Neural crest cell (in vitro differentiated cells): ENCODE data around the gene KCTD4. TPM values are rescaled to one million over a fixed set of nuclear protein-coding genes. Genes with fewer than 3 reads are reported as not detected.

Experiments
- DNase-seq: peaks from one replicate; pipeline ENCODE4 v3.0.0; 2021; ENCODE audit warnings: low read depth, mixed read lengths, low spot score
- H3K27ac Mint-ChIP-seq: one replicate; pipeline ENCODE4 v1.8.0; 2021; ENCODE audit warnings: mild to moderate bottlenecking, mixed read lengths; ENCODE audit not compliant: unreplicated experiment
- H3K27me3 Mint-ChIP-seq: 2 replicates; pipeline ENCODE4 v1.8.0; 2021; ENCODE audit warnings: low read depth, mild to moderate bottlenecking, mixed read lengths
- H3K36me3 Mint-ChIP-seq: 2 replicates; pipeline ENCODE4 v1.8.0; 2021; ENCODE audit warnings: low read depth, mild to moderate bottlenecking, mixed read lengths
- H3K4me1 Mint-ChIP-seq: 2 replicates; pipeline ENCODE4 v1.8.0; 2021; ENCODE audit warnings: mixed read lengths
- H3K4me3 Mint-ChIP-seq: one replicate; pipeline ENCODE4 v1.8.0; 2021; ENCODE audit warnings: mild to moderate bottlenecking, mixed read lengths
- H3K9me3 Mint-ChIP-seq: 2 replicates; pipeline ENCODE4 v1.8.0; 2021; ENCODE audit warnings: mixed read lengths
- CTCF ChIP-seq: fragments of 200-600 bp; sonication (generic); conservative IDR thresholded peaks from 2 replicates; pipeline ENCODE4 v1.5.0; 2021; ENCODE audit warnings: antibody characterized with exemption, mild to moderate bottlenecking
- total RNA-seq: library from RNA; stranded (reverse); gene quantifications from 2 replicates; pipeline ENCODE4 v1.2.1, GENCODE V29; 2021

Gene KCTD4
- total RNA-seq, 1 donor from 2014 or later, result not detected

GRCh38 chr13:45207319-45207718 lies 6.5 kb upstream of the KCTD4 start:
- TF ChIP-seq CTCF, result no peak
- no peak for DNase-seq
- Mint-ChIP-seq H3K4me1 (no peaks in the 10 kb centered on the region), H3K4me3 (no peak overlapping the region), H3K27me3 (no peaks in the 10 kb centered on the region), H3K27ac (no peak overlapping the region), H3K9me3 (no peaks in the 10 kb centered on the region), H3K36me3 (peaks cover 7% of the 10 kb centered on the region)

GRCh38 chr13:45206340-45206739 lies 5.5 kb upstream of the KCTD4 start:
- Mint-ChIP-seq H3K36me3 (peaks cover 8% of the 10 kb centered on the region), H3K4me3 (no peak overlapping the region), H3K27me3 (no peaks in the 10 kb centered on the region), H3K9me3 (no peaks in the 10 kb centered on the region), H3K27ac (no peak overlapping the region), H3K4me1 (no peaks in the 10 kb centered on the region)
- no peak for TF ChIP-seq CTCF
- DNase-seq, result no peak

- no peaks in the 10 kb centered on the region for H3K9me3 Mint-ChIP-seq
- H3K27ac Mint-ChIP-seq, result no peak overlapping the region
- no peaks in the 10 kb centered on the region for H3K4me1 Mint-ChIP-seq
- DNase-seq, result no peak
- no peaks in the 10 kb centered on the region for H3K27me3 Mint-ChIP-seq
- no peak for TF ChIP-seq CTCF
- peaks cover 3% of the 10 kb centered on the region for H3K36me3 Mint-ChIP-seq
- H3K4me3 Mint-ChIP-seq, result no peak overlapping the region
Measured at GRCh38 chr13:45205124-45205523, 4.3 kb upstream of the KCTD4 start.

- no peak for TF ChIP-seq CTCF
- no peak for DNase-seq
- no peak overlapping the region for H3K27ac Mint-ChIP-seq
- H3K9me3 Mint-ChIP-seq, result no peaks in the 10 kb centered on the region
- H3K4me3 Mint-ChIP-seq, result no peak overlapping the region
- no peaks in the 10 kb centered on the region for H3K4me1 Mint-ChIP-seq
- no peaks in the 10 kb centered on the region for H3K27me3 Mint-ChIP-seq
- peaks cover 2% of the 10 kb centered on the region for H3K36me3 Mint-ChIP-seq
Measured at GRCh38 chr13:45199711-45200110, 1.1 kb downstream of the KCTD4 start.

GRCh38 chr13:45198924-45199323 lies 1.9 kb downstream of the KCTD4 start:
- H3K4me3 Mint-ChIP-seq, result no peak overlapping the region
- peaks cover 6% of the 10 kb centered on the region for H3K4me1 Mint-ChIP-seq
- peaks cover 2% of the 10 kb centered on the region for H3K36me3 Mint-ChIP-seq
- no peaks in the 10 kb centered on the region for H3K9me3 Mint-ChIP-seq
- no peak for TF ChIP-seq CTCF
- H3K27me3 Mint-ChIP-seq, result no peaks in the 10 kb centered on the region
- no peak for DNase-seq
- H3K27ac Mint-ChIP-seq, result no peak overlapping the region

- no peak for TF ChIP-seq CTCF
- DNase-seq, result no peak
- Mint-ChIP-seq H3K4me1 (peaks cover 6% of the 10 kb centered on the region), H3K4me3 (no peak overlapping the region), H3K36me3 (peaks cover 2% of the 10 kb centered on the region), H3K27me3 (no peaks in the 10 kb centered on the region), H3K9me3 (no peaks in the 10 kb centered on the region), H3K27ac (no peak overlapping the region)
Measured at GRCh38 chr13:45198041-45198440, 2.8 kb downstream of the KCTD4 start.
